Esophagus squamous epithelium (tissue), 4 donors: Measurements from ENCODE around the gene KLHL41.

ENCODE experiments used
- POLR2A ChIP-seq, 4 donors: fragments of 450-650 bp; IDR thresholded peaks; one replicate each; pipeline ENCODE4 v1.6.1; 2017; ENCODE audit warnings: antibody characterized with exemption in 4 of 4, mild to moderate bottlenecking in 4 of 4, moderate library complexity in 3 of 4
- TF ChIP-seq, protein P1 (sequence below), 6 experiments: fragments of 450-650 bp in 4 of 6; fragments of 200-600 bp in 2 of 6; sonication (generic) in 2 of 6; IDR thresholded peaks; one replicate each; pipeline ENCODE4 v1.5.1; 2016 to 2019; ENCODE audit warnings: antibody characterized with exemption in 6 of 6, mild to moderate bottlenecking in 4 of 6, moderate library complexity in 4 of 6

GRCh38 chr2:169472249-169472648 lies 37.3 kb upstream of the KLHL41 start:
- TF ChIP-seq, protein P1, sequence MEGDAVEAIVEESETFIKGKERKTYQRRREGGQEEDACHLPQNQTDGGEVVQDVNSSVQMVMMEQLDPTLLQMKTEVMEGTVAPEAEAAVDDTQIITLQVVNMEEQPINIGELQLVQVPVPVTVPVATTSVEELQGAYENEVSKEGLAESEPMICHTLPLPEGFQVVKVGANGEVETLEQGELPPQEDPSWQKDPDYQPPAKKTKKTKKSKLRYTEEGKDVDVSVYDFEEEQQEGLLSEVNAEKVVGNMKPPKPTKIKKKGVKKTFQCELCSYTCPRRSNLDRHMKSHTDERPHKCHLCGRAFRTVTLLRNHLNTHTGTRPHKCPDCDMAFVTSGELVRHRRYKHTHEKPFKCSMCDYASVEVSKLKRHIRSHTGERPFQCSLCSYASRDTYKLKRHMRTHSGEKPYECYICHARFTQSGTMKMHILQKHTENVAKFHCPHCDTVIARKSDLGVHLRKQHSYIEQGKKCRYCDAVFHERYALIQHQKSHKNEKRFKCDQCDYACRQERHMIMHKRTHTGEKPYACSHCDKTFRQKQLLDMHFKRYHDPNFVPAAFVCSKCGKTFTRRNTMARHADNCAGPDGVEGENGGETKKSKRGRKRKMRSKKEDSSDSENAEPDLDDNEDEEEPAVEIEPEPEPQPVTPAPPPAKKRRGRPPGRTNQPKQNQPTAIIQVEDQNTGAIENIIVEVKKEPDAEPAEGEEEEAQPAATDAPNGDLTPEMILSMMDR (IDR thresholded peaks at IDR 0.05) = no peak
- no peak for TF ChIP-seq POLR2A (IDR thresholded peaks at IDR 0.05)
